Stimulated activated CD8-positive, alpha-beta memory T cell treated with anti-CD3 and anti-CD28 coated beads, Interleukin-4, amount 100 ng/mL, for 24 hours (primary cell): Measurements from ENCODE around the gene PPAN.

ENCODE experiments used
- DNase-seq: peaks from one replicate; pipeline ENCODE4 v3.0.0-alpha.2; 2020; ENCODE audit warnings: low read depth

PPAN gene

DNA sequence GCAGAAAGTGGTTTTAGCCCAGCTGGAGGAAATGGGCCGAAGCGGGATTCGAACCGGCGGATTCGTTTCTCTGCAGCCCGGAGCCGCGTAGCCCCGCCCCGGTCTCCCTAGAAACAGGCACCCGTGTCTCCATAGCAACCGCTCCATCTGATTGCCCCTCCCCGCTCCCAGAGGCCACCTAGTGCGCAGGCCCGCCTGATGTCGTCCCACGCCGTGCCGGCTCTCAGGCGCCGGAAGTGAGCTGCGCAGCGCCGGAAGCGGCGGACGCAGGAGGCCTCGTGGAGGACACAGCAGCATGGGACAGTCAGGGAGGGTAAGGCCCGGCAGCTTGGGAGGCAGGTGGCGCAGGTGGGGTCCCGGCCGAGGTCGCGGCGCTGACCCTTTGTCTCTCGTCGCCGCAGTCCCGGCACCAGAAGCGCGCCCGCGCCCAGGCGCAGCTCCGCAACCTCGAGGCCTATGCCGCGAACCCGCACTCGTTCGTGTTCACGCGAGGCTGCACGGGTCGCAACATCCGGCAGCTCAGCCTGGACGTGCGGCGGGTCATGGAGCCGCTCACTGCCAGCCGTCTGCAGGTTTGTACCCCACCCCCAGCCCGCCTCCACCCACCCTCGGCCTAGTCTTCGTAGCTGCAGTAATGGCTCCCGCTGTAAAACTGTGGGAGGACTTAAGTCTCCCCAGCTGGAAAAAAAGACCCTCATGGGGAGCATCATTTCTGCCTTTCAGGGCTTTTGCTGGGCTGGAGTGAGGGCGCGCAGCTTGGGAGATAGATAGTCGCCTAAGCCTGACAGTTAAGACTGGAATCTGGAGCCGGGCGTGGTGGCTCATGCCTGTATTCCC, at the start of gene PPAN:
Gene PPAN (plus strand): TSS at position 263 of the 837 bp plus-strand sequence. CDS start 33 bp downstream, at position 296.
- peak; percentile 93 for DNase-seq

- no peak for DNase-seq
Measured at GRCh38 chr19:10061717-10062310, 44.3 kb upstream of the PPAN start.

DNA sequence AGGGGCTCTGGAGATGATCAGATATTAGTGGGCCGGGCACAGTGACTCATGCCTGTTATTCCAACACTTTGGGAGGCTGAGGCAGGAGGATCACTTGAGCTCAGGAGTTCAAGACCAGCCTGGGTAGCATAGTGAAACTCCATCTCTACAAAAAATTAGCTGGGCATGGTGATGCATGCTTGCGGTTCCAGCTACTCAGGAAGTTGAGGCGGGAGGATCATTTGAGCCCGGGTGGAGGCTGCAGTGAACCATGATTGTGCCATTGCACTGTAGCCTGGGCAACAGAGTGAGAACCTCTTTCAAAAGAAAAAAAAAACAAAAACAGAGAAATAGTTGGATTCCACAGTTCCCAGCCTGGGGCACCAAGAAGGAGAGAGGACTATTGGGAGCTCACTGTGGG, 38.0 kb upstream of the PPAN start:
- DNase-seq = no peak

- DNase-seq = no peak
Measured at GRCh38 chr19:10069046-10069445, 37.1 kb upstream of the PPAN start.

- no peak for DNase-seq
Measured at GRCh38 chr19:10070730-10071446, 35.3 kb upstream of the PPAN start.

GRCh38 chr19:10074153-10074552, 32.0 kb upstream of the PPAN start:
- no peak for DNase-seq

DNA sequence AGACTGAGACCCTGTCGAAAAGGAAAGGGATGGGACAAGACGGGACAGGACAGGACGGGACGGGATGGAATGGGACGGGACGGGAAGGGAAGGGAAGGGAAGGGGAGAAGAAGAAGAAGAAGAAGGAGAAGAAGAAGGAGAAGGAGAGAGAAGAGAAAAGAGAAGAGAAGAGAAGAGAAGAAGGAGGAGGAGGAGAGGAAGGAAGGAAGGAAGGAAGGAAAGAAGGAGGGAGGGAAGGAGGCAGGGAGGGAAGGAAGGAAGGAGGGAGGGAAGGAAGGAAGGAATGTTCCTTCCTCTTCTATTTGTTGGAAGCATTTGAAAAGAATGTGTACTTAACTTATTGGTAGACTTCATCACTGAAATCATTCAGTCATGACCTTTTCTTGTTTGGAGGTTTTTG, 29.6 kb upstream of the PPAN start:
- no peak for DNase-seq

DNA sequence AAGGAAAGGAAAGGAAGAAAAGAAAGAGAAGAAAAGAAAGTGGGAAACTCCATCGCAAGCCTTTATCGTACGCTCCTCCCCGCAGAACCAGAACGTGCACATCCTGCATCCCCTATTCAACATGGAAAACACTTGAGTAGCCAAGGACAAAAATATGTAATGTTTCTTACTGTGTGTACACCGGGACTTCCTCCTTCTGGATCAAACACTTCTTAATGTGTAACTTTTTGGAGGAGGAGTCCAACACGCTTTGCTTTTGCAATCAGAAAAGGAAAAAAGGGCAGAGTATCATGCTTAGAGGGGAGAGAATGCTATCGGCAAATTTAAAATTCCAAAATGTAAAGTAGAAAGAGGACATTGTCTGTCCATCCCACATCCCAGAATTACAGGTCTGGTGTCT, 27.8 kb upstream of the PPAN start:
- no peak for DNase-seq

DNA sequence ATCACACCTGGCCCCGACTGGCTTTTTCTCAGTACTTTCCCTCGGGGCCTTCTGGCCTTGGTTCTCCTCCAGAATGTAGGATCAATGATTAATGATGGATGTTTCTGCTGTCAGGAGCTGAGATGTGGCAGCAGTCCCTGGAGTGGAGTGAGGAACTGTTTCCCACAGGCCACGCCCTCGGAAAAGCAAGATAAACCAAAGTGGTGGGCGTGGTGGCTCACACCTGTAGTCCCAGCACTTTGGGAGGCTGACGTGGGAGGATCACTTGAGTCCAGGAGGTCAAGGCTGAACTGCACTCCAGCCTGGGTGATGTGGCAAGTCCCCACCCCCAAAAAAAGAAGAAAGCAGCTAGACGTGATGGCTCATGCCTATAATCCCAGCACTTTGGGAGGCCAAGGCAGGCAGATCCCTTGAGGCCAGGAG, 27.1 kb upstream of the PPAN start:
- DNase-seq = no peak

- no peak for DNase-seq
Measured at GRCh38 chr19:10083911-10084310, 22.3 kb upstream of the PPAN start.

DNA sequence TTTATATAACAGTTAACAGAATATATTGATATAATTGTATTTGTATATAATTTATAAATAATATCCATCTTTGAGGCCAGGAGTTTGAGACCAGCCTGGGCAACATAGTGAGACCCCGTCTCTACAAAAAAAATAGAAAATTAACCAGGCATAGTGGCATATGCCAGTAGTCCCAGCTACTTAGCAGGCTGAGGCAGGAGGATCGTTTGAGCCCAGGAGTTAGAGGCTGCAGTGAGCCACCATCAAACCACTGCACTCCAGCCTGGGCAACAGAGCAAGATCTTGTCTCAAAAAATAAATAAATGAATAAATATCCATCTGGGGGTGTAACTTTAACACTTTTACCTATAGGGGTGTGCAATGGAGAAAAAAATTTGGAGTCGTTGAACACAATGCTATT, 21.4 kb upstream of the PPAN start:
- no peak for DNase-seq

GRCh38 chr19:10085641-10086590, 20.2 kb upstream of the PPAN start, which contains the start of gene SHFL:
TSS of gene SHFL (plus strand) at chr19:10086317. CDS start at chr19:10086428, 111 bp downstream.
- DNase-seq = peak; percentile 67

DNA sequence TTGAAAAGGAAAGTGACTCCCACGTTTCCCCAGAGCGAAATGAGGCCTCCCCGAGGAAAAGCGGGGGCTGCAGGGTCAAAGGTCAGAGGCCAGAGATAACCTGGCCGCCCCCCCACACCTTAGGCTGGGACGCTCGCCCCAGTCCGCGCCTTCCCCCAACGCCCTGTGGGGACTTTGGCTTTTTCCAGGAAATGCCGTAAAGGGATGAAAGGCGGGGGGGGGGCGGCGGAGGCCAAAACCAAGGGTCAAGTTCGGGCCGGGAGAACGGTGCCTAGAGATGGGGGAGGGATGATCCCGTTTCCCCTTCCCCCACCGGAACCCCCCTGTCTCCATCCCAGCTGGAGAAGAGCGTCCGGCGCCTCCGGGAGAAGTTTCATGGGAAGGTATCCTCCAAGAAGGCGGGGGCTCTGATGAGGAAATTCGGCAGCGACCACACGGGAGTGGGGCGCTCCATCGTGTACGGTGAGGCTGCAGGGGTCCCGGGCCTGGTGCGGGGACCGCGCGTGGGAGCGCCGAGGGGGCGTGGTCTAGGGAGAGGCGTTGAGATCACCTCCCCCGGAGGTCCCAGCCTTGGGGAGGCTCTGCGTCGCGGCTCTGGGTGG, 19.5 kb upstream of the PPAN start:
- DNase-seq = peak; percentile 37

- no peak for DNase-seq
Measured at GRCh38 chr19:10087296-10088061, 18.7 kb upstream of the PPAN start.

GRCh38 chr19:10088949-10089554, 17.1 kb upstream of the PPAN start:
- DNase-seq = no peak

GRCh38 chr19:10089801-10090375, 16.3 kb upstream of the PPAN start:
- DNase-seq = no peak

DNA sequence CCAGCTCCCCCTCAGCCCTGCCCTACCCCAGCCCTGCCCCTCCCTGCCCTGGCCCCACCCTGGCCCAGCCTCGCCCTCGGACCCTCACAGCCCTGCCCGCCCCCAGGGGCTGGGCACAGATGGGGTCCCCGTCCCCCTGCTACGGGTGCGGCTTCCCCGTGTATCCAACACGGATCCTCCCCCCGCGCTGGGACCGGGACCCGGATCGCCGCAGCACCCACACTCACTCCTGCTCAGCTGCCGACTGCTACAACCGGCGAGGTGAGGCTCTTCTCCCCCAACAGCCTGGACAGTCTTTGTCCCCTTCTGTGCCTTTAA, 14.8 kb upstream of the PPAN start:
- no peak for DNase-seq

GRCh38 chr19:10091895-10092641, 14.1 kb upstream of the PPAN start:
- DNase-seq = no peak

GRCh38 chr19:10092648-10093294, 13.4 kb upstream of the PPAN start:
- DNase-seq = no peak
